Immature natural killer cell (primary cell): ENCODE data around the gene ZFYVE28. TPM values are rescaled to one million over a fixed set of nuclear protein-coding genes. Genes with fewer than 3 reads are reported as not detected.

Experiments
- DNase-seq, 3 donors: peaks; one replicate each; pipeline ENCODE4 v3.0.0; 2022; ENCODE audit warnings: mixed read lengths in 1 of 3
- H3K27ac Mint-ChIP-seq, 6 donors: one replicate each; pipeline ENCODE4 v1.8.0; 2020; ENCODE audit warnings: mixed read lengths in 6 of 6, mild to moderate bottlenecking in 5 of 6, inconsistent platforms in 4 of 6, moderate library complexity in 3 of 6
- H3K27me3 Mint-ChIP-seq, 3 donors: one replicate each; pipeline ENCODE4 v1.8.0; 2020 to 2021; ENCODE audit warnings: low read depth in 3 of 3, mild to moderate bottlenecking in 3 of 3, mixed read lengths in 3 of 3, moderate library complexity in 3 of 3, inconsistent platforms in 1 of 3
- H3K36me3 Mint-ChIP-seq, 3 donors: one replicate each; pipeline ENCODE4 v1.8.0; 2020; ENCODE audit warnings: mixed read lengths in 3 of 3, inconsistent platforms in 2 of 3, mild to moderate bottlenecking in 2 of 3
- H3K4me1 Mint-ChIP-seq, 2 donors: one replicate each; pipeline ENCODE4 v1.8.0; 2020; ENCODE audit warnings: inconsistent platforms in 2 of 2, mild to moderate bottlenecking in 2 of 2, mixed read lengths in 2 of 2, moderate library complexity in 1 of 2
- H3K4me3 Mint-ChIP-seq, 5 donors: one replicate each; pipeline ENCODE4 v1.8.0; 2020; ENCODE audit warnings: mild to moderate bottlenecking in 5 of 5, mixed read lengths in 5 of 5, inconsistent platforms in 3 of 5, moderate library complexity in 3 of 5
- H3K9me3 Mint-ChIP-seq, 6 donors: one replicate each; pipeline ENCODE4 v1.8.0; 2020; ENCODE audit warnings: mild to moderate bottlenecking in 6 of 6, mixed read lengths in 6 of 6, inconsistent platforms in 4 of 6, moderate library complexity in 3 of 6
- polyA plus RNA-seq, 3 donors: library from polyadenylated mRNA; unstranded; fragments of 300-500 nt; fragmentation: Illumina TruSeq; gene quantifications; one replicate each; pipeline ENCODE4 v1.2.3, GENCODE V29; 2021

Gene ZFYVE28
- polyA plus RNA-seq, 3 donors from 2014 or later, result 11.9 to 17.5 (median 14.4) TPM

- peak overlapping the region; percentile 77 to 86 (median 80) for H3K4me3 Mint-ChIP-seq
- peaks cover 28 to 30% of the 10 kb centered on the region in 2 donors for H3K4me1 Mint-ChIP-seq
- DNase-seq, result no peak
- H3K9me3 Mint-ChIP-seq, result no peaks in the 10 kb centered on the region
- H3K27me3 Mint-ChIP-seq, result peaks cover 11 to 17% (median 11%) of the 10 kb centered on the region in 3 donors
- H3K36me3 Mint-ChIP-seq, result peaks cover 0 to 21% (median 12%) of the 10 kb centered on the region in 3 donors
- peak overlapping the region; percentile 85 to 100 (median 97) for H3K27ac Mint-ChIP-seq
Observed at GRCh38 chr4:2290488-2290887, 128.0 kb downstream of the ZFYVE28 start.

DNA sequence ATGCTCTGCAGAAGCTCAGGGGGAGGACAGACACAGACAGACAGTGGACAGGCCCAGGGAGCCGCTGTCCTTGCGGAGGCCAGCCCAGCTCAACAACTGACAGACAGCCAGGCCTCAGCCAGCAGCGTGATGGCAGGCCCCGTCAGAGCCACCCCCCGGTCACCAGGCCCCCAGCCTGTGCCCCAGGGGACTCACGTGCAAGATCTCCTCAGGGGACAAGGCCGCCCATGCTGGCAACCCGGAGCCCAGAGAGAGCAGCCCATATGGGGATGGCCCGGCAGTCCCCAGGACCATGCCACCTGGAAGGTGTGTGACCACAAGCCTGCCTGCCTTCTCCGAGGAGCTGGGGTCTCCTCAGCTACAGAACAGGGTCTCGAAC, 128.5 kb downstream of the ZFYVE28 start:
- Mint-ChIP-seq H3K9me3 (no peaks in the 10 kb centered on the region), H3K4me1 (peaks cover 30% of the 10 kb centered on the region in 2 donors), H3K4me3 (peak overlapping the region in 3 of 5 donors; percentile 13 to 59 (median 49)), H3K27me3 (peaks cover 11 to 18% (median 11%) of the 10 kb centered on the region in 3 donors), H3K27ac (peak overlapping the region in 5 of 6 donors; percentile 96 to 100 (median 97)), H3K36me3 (peaks cover 0 to 23% (median 13%) of the 10 kb centered on the region in 3 donors)
- DNase-seq, result no peak

GRCh38 chr4:2289311-2289954, 129.0 kb downstream of the ZFYVE28 start:
- Mint-ChIP-seq H3K9me3 (no peaks in the 10 kb centered on the region), H3K27me3 (peaks cover 11 to 18% (median 11%) of the 10 kb centered on the region in 3 donors), H3K36me3 (peaks cover 0 to 21% (median 13%) of the 10 kb centered on the region in 3 donors), H3K4me1 (peaks cover 31% of the 10 kb centered on the region in 2 donors), H3K27ac (peak overlapping the region in 5 of 6 donors; percentile 96 to 100 (median 97)), H3K4me3 (peak overlapping the region in 2 of 5 donors; percentile 13 to 49)
- no peak for DNase-seq

- peaks cover 11 to 18% (median 11%) of the 10 kb centered on the region in 3 donors for H3K27me3 Mint-ChIP-seq
- no peak overlapping the region for H3K4me3 Mint-ChIP-seq
- no peak for DNase-seq
- H3K9me3 Mint-ChIP-seq, result no peaks in the 10 kb centered on the region
- H3K27ac Mint-ChIP-seq, result peak overlapping the region in 5 of 6 donors; percentile 57 to 100 (median 88)
- peaks cover 31 to 32% of the 10 kb centered on the region in 2 donors for H3K4me1 Mint-ChIP-seq
- peaks cover 0 to 21% (median 17%) of the 10 kb centered on the region in 3 donors for H3K36me3 Mint-ChIP-seq
Observed at GRCh38 chr4:2288051-2288541, 130.3 kb downstream of the ZFYVE28 start.

DNA sequence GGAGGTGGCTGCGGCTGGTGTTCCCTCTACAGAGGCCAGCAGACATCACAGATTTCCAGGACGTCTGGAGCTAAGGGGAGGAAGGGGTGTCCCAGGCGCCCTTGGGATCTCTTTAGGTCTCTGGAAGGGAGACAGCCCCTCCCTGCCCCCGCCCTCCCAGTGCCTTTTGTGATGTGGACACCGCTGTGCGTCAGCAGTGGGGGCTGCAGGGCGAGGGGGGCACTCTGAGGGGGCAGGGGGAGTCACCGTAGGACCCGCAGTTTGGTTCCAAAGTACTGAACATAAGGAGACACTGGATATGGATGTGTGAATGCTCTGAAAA, 130.9 kb downstream of the ZFYVE28 start:
- no peaks in the 10 kb centered on the region for H3K9me3 Mint-ChIP-seq
- H3K27me3 Mint-ChIP-seq, result peaks cover 11 to 19% (median 11%) of the 10 kb centered on the region in 3 donors
- peaks cover 33 to 36% of the 10 kb centered on the region in 2 donors for H3K4me1 Mint-ChIP-seq
- H3K27ac Mint-ChIP-seq, result peak overlapping the region in 5 of 6 donors; percentile 57 to 100 (median 88)
- H3K36me3 Mint-ChIP-seq, result peaks cover 0 to 19% (median 14%) of the 10 kb centered on the region in 3 donors
- DNase-seq, result no peak
- H3K4me3 Mint-ChIP-seq, result no peak overlapping the region

DNA sequence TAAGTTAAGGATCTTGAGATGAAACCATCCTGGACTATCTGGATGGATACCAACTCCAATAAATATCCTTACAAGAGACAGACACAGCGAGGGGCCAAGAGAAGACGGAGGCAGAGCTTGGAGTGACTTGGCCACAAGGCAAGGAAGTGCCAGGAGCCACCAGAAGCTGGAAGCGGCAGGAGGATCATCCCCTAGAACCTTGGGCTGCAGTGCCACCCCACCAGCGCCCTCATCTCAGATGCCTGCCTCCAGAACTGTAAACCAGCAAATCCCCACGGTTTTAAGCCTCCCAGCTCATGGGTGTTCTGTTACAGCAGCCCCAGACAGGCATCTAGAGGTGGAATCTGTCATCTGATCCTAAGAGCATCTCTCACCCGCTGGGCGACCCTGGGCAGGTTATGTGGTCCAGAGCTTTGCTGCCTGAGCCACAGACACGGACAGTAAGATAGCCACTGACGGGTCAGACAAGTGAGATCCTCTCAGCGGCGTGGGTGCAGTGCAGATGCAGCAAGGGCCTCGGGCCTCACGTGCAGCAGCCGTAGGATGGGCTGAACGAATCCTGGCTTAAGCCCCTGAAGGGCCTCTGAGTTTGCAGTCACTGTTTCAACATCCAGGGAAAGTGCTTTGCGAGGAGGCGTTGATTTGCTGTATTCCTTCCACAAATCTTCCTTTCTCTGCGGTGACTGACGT, 131.4 kb downstream of the ZFYVE28 start:
- Mint-ChIP-seq H3K4me1 (peaks cover 36 to 37% of the 10 kb centered on the region in 2 donors), H3K36me3 (peaks cover 0 to 24% (median 16%) of the 10 kb centered on the region in 3 donors), H3K4me3 (peak overlapping the region in 1 of 5 donors; percentile 41), H3K27me3 (peaks cover 13 to 24% (median 15%) of the 10 kb centered on the region in 3 donors), H3K9me3 (no peaks in the 10 kb centered on the region), H3K27ac (peak overlapping the region in 5 of 6 donors; percentile 54 to 100 (median 69))
- no peak for DNase-seq

- Mint-ChIP-seq H3K4me3 (no peak overlapping the region), H3K27ac (peak overlapping the region in 5 of 6 donors; percentile 74 to 100 (median 88)), H3K9me3 (no peaks in the 10 kb centered on the region), H3K36me3 (peaks cover 0 to 22% (median 16%) of the 10 kb centered on the region in 3 donors), H3K27me3 (peaks cover 13 to 22% (median 15%) of the 10 kb centered on the region in 3 donors), H3K4me1 (peaks cover 41% of the 10 kb centered on the region in 2 donors)
- no peak for DNase-seq
Observed at GRCh38 chr4:2285613-2286381, 132.6 kb downstream of the ZFYVE28 start.

GRCh38 chr4:2284934-2285612, 133.4 kb downstream of the ZFYVE28 start:
- H3K4me1 Mint-ChIP-seq, result peaks cover 38 to 44% of the 10 kb centered on the region in 2 donors
- peak; percentile 48 to 61 (median 60) for DNase-seq
- peak overlapping the region in 5 of 6 donors; percentile 74 to 100 (median 88) for H3K27ac Mint-ChIP-seq

DNA sequence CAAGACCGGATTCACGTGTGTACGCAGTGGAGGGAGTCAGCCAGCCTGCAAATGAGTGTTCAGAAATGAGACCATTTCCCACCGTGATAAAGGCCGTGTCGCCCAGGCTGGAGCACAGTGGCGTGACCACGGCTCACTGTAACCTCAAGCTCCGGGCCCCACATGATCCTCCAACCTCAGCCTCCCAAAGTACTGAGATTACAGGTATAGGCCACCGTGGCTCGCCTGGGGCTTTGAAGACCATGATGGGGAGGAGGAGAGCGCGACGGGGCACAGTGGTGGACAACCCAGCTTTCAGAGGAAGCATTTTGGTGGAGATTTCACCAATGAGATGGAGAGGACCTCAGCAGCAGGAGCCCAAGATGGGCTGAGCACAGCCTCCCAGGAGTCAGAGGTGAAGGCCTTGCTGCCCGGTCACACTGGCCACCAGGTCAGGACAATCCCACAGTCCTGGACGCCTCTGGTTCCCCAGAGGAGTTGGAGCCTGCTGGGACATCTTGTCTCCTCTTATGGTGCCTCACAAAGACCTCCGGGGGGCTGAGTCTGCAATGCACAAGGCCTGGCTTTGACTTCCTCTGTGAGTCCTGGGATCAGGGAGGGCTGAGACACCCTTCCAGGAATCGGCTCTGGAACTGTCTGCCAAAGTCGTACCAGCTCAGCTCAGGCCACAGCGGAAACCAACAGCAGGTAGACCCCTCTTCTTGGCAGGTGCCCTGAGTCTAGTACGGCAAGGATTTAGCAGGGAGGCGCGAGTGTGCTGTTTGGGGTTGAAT, 134.1 kb downstream of the ZFYVE28 start:
- Mint-ChIP-seq H3K4me3 (no peak overlapping the region), H3K9me3 (no peaks in the 10 kb centered on the region), H3K4me1 (peaks cover 38 to 44% of the 10 kb centered on the region in 2 donors), H3K36me3 (peaks cover 0 to 20% (median 16%) of the 10 kb centered on the region in 3 donors), H3K27ac (peak overlapping the region in 5 of 6 donors; percentile 72 to 100 (median 100)), H3K27me3 (peaks cover 12 to 22% (median 16%) of the 10 kb centered on the region in 3 donors)
- DNase-seq, result no peak

More at GRCh38 chr4:2284934-2285612, 133.4 kb downstream of the ZFYVE28 start:
- peaks cover 12 to 21% (median 13%) of the 10 kb centered on the region in 3 donors for H3K27me3 Mint-ChIP-seq
- H3K36me3 Mint-ChIP-seq, result peaks cover 0 to 20% (median 16%) of the 10 kb centered on the region in 3 donors
- no peaks in the 10 kb centered on the region for H3K9me3 Mint-ChIP-seq
- H3K4me3 Mint-ChIP-seq, result peak overlapping the region in 1 of 5 donors; percentile 20

- H3K4me3 Mint-ChIP-seq, result peak overlapping the region in 3 of 5 donors; percentile 18 to 64 (median 58)
- no peak for DNase-seq
- no peaks in the 10 kb centered on the region for H3K9me3 Mint-ChIP-seq
- peaks cover 38 to 44% of the 10 kb centered on the region in 2 donors for H3K4me1 Mint-ChIP-seq
- peaks cover 0 to 20% (median 16%) of the 10 kb centered on the region in 3 donors for H3K36me3 Mint-ChIP-seq
- peak overlapping the region in 5 of 6 donors; percentile 99 to 100 (median 100) for H3K27ac Mint-ChIP-seq
- H3K27me3 Mint-ChIP-seq, result peaks cover 12 to 19% (median 14%) of the 10 kb centered on the region in 3 donors
Observed at GRCh38 chr4:2283199-2283711, 135.2 kb downstream of the ZFYVE28 start.

DNA sequence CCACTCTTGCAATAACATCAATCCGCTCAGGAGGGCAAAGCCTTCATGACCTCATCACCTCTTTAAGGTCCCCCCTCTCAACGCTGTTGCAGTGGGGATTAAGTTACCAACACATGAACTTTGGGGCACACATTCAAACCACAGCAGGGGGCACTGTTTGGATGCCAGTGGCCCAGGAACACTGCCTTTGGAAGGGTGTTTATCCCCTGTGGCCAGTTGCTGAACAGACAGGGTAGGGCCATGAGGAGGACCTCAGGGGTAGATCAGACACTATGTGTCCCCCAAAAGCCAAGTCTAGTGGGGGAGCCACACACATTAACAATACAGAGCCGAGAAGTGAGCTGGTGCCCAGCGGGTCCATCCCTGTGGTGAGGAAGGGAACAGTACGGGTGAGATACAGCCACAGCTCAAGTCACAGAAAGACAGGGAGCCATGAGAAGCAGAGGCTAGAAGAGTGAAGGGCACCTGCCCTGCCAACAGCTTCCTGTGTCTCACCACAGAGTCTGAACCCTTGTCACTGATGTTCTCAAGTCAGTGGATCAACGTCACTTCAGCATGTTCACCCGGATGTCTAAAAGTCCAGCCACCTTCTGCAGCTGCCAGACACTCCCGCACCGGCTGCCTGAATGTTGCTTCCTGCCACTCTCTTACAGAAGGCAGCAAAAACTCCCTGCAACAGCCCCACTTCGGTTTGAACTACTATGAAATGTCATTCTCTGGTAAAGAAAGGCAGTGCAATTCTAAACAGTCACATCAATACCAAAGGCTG, 136.7 kb downstream of the ZFYVE28 start:
- peak overlapping the region; percentile 70 to 84 (median 77) for H3K4me3 Mint-ChIP-seq

More for the DNA sequence above, 136.7 kb downstream of the ZFYVE28 start:
- Mint-ChIP-seq H3K27me3 (peaks cover 9 to 19% (median 9%) of the 10 kb centered on the region in 3 donors), H3K27ac (peak overlapping the region; percentile 99 to 100 (median 100)), H3K36me3 (peaks cover 0 to 18% (median 14%) of the 10 kb centered on the region in 3 donors), H3K9me3 (no peaks in the 10 kb centered on the region), H3K4me1 (peaks cover 38 to 44% of the 10 kb centered on the region in 2 donors)
- DNase-seq, result peak; percentile 94 to 95 (median 95)
